Glomerular endothelial cell (primary cell): ENCODE data around the gene PHAF1. TPM values are rescaled to one million over a fixed set of nuclear protein-coding genes. Genes with fewer than 3 reads are reported as not detected.
"Not testable (repeated sequence)": the region's sequence is repeated elsewhere in the genome, so short reads cannot be mapped to it uniquely, and the experiment has no call there.

Experiments used
- DNase-seq: peaks from one replicate; pipeline ENCODE4 v3.0.0-alpha.2; 2011; ENCODE audit warnings: low read depth, low spot score; ENCODE audit errors: extremely low read depth
- total RNA-seq: library from RNA; depleted of rRNA; stranded (reverse); fragments of >200 nt; gene quantifications from 2 replicates; pipeline ENCODE4 v1.2.3, GENCODE V29; 2015

PHAF1 gene
- total RNA-seq, 1 donor from 2014 or later = 23.6 TPM

DNA sequence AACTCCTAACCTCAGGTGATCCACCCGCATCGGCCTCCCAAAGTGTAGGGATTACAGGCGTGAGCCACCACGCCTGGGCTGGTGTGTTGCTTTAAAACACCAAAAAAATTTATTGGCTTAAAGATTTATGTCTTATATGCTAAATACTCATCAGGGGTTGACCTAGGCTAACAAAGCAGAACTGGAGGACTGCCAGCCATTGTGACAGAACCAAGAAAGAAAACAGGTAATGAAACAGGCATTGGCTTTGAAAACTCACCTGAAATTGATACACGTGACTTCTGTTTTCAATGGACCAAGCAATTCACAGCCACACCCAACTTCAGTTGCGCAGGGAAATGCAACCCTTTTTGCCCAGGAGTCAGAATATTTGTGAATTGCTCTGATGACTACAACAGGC lies 4.9 kb upstream of the PHAF1 start:
- no peak for DNase-seq

- no peak for DNase-seq
Observed at GRCh38 chr16:67105246-67105645, 4.5 kb upstream of the PHAF1 start.

DNA sequence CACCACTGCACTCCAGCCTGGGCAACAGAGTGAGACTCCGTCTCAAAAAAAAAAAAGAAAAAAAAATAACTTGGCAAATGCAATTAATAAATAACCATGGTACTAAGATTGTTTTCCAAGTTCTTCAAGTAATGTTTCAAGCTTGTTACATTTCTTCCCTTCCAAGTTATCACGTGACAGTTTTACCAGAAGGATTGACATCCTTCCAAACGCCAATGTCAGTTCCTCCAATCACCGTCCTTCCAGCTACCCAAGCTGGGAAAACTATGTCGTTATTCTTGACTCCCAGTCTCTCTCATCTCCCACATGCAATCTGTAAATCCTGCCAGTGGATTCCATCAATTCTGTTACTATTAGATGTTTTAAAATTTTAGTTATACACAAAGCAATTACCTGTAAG lies 3.9 kb upstream of the PHAF1 start:
- no peak for DNase-seq

DNA sequence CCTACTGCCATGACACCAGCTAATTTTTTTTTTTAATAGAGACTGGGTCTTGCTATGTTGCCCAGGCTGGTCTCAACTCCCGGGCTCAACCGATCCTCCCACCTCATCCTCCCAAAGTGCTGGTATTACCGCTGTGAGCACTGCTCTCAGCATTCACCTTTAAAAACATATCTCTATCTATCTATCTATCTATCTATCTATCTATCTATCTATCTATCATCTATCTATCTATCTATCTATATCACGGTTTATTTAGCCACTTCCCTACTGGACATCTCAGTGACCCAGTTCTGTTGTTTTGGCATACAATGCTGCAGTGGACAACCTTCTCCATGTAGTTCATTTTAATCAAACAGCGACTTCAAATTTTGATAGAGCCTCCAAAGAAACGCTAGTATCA lies 1.3 kb upstream of the PHAF1 start:
- no peak for DNase-seq

DNA sequence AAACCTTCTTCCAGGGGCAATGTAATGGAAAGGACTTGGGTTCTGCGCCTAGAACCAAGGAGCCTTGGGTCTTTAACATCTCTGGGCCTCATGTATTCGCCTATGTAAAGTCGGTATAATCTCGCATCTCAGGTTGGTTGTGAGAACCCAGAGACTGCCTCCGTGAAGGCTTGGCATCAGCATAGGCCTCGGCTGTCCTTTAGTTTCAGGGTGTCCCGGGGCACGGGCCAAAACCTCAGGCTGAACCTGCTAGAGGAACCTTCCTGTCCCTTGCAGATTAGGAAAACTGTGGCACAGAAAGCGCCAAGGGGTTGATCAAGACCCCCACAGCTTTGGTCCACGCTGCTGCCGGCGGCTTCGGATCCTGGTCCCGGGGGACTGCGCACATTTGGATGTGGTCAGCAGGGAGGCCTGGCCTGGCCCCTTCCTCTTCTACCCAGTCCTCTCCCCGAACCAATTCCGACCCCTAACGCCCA lies 772 bp upstream of the PHAF1 start:
- DNase-seq = no peak

DNA sequence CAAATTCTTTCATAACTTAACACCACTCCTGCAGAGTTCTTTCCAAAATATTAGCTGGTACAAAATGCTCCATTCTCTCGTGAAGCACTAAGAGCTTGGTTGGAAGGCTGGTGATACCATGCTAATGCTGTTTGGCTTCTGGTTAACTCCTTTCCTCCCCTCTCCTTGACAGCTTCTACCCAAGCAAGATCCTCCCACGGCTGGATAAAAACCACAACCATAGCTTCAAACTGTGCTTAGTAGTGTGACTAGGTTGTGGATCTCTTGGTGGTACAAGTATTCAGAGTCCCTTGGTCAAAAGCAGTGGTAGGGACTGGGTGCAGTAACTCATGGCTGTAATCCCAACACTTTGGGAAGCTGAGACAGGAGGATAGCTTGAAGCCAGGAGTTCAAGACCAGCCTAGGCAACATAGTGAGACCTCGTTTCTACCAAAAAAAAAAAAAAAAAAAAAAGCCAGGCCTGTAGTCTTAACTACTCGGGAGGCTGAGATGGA lies 2.3 kb downstream of the PHAF1 start:
- DNase-seq = no peak

GRCh38 chr16:67112591-67113399 lies 3.1 kb downstream of the PHAF1 start:
- no peak for DNase-seq

GRCh38 chr16:67114793-67115192 lies 5.1 kb downstream of the PHAF1 start:
- no peak for DNase-seq

DNA sequence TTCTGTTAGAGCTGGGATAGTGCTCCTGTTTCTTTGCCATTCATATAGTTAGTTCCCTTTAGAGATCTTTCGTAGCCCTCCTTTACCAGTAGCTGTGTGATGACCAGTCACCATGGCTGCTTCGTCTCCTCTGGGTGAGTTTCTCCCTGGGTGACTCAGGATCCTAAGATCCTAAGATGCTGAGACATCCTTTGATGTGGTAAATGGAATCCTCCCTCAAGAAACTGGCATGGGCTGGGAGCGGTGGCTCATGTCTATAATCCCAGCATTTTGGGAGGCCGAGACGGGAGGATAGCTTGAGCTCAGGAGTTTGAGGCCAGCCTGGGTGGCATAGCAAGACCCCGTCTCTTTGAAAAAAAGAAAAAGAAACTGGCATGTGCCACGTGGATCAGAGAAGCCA lies 5.9 kb downstream of the PHAF1 start:
- no peak for DNase-seq

DNA sequence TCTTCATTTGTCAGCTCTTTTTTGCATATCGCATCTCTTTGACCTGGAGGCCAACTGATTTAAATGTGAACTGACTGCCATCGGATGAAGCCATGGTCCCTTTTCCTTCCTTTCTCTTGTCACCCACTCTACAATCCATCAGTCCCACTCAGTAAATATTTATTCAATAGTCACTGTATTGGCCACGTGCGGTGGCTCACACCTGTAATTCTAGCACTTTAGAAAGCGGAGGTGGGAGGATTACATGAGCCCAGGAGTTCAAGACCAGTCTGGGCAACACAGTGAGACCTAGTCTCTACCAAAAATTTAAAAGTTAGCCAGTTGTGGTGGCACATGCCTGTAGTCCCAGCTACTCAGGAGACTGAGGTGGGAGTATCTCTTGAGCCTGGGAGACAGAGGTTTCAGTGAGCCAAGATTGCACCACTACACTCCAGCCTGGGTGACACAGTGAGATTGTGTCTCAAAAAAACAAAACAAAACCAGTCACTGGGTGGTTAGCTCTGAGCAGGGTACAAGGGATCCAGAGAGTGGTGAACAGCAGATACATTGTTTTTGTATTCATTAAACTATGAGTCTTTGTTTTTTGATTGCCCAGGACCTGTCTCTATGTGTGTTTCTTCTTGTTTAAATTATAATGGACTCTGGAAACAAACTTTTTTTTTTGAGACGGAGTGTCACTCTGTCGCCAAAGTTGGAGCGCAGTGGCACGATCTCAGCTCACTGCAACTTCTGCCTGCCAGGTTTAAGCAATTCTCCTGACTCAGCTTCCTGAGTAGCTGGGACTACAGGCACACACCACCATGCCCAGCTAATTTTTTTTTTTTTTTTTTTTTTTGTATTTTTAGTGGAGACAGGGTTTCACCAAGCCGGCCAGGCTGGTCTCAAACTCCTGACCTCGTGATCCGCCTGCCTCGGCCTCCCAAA lies 6.9 kb downstream of the PHAF1 start:
- no peak for DNase-seq

- no peak for DNase-seq
Observed at GRCh38 chr16:67117716-67118115, 8.0 kb downstream of the PHAF1 start.

DNA sequence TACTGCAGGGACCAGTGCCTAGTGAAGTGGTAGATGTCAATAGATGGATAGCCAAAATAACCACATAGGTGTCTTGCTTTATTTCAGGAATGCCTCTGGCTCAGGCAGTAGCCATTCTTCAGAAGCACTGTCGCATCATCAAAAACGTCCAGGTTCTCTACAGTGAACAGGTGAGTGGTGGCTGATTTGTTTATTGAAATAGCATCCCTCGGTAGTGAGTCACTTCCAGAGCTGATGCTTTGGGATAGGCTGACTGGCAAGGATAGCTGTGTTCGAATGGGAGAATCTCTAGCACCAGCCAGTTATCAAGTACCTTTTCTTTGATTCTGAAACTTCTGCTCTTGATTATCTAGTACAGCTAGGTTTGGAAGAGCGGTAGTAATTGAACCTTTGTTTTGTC lies 10.3 kb downstream of the PHAF1 start:
- DNase-seq = no peak

DNA sequence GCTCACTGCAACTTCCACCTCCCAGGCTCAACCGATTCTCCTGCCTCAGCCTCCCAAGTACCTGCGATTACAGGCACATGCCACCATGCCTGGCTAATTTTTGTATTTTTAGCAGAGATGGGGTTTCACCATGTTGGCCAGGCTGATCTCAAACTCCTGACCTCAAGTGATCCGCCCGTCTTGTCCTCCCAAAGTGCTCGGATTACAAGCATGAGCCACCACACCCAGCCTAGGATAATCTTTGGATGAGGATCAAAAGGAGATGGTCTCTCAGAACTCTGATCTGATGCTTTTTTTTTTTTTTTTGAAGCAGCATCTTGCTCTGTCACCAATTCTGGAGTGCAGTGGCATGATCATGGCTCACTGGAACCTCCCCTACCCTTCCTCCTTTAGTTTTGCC lies 13.1 kb downstream of the PHAF1 start:
- DNase-seq = not testable (repeated sequence)

GRCh38 chr16:67128417-67128816 lies 18.7 kb downstream of the PHAF1 start:
- DNase-seq = no peak

GRCh38 chr16:67128887-67129286 lies 19.1 kb downstream of the PHAF1 start:
- no peak for DNase-seq

GRCh38 chr16:67129422-67129821 lies 19.7 kb downstream of the PHAF1 start:
- DNase-seq = no peak

DNA sequence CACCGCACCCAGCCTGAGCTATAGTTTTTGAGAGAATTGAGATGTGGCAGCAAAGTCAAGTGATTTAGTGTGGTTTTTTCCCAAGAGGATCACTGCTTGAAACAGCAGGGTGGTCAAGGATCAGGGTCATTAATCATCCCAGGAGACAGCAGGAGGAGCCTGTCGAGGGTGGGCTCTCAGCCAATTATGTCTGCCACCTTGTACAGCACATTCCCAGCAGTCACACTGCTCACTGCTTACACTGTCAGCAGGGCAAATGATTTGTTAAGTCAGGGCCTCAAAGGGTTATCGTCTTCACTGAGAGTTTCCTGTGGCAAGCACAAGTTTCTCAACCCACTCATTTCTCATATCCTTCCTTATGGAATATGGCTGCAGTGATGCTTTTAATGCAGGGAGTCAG lies 27.9 kb downstream of the PHAF1 start:
- DNase-seq = peak; percentile 55

GRCh38 chr16:67141391-67141790 lies 31.6 kb downstream of the PHAF1 start:
- no peak for DNase-seq

DNA sequence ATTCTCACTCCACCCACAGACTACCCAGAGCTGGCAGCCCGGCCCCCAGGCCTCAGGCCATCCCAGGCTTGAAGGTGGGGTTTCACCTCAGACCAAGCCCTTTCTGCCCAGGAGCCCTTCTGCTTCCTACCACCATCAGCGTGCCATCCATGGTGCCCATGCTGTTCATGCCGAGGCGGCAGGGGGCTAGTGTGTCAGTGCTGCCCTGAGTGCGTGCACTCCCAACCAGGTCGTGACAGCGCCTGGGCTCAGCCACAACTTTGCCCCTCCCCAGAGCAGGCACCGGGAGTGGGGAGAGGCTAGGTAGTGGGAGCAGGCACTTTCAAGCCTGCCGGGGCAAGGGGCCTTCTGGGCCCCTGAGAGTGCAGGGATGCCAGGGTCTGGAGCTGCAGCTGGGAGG lies 32.6 kb downstream of the PHAF1 start:
- no peak for DNase-seq

- DNase-seq = no peak
Observed at GRCh38 chr16:67144943-67145342, 35.2 kb downstream of the PHAF1 start.

DNA sequence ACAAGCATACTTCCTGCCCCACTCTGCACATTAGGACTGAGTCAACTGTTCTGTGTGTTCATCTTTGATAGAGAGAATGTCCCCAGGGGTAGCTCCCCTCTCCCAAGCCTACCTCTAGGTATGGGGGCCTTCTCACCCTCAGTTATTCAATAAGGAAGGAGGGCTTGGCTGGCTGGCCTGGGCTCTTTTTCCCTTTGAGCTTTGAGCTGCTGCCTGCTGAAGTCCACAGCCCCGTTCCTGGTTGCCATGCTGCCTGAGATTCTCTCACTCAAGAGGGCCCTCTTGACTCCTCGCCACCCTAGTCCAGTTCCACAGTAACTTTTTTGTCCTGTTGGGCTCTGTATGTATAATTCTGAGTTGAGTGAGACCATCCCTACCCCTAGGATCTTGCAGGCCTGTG lies 36.0 kb downstream of the PHAF1 start:
- no peak for DNase-seq
